Stimulated activated CD8-positive, alpha-beta memory T cell treated with anti-CD3 and anti-CD28 coated beads, Interleukin-15, amount 100 ng/mL, for 4 hours (primary cell): Measurements from ENCODE around the gene ST3GAL3.

ENCODE experiments used
- DNase-seq, 2 donors: peaks; one replicate each; pipeline ENCODE4 v3.0.0-alpha.2; 2020; ENCODE audit warnings: low read depth in 2 of 2

ST3GAL3 gene

DNA sequence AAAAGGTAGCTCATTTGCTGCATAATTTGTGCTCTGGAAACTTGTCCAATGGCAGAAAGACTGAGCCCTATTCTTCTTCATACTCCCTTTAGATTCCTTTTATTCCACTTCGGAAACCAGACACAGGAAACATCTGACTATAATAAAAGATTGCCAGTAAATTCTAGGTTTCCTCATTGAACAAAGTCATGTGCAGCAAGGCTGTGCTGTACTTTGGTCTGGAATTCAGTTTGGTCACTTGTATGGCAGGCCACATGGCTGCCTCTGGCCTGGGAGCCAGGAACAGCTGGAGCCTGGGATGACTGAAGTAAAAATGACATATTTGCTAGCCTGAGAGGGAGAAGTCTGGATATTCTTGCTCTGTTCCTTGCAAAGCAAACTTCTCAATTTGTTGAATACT lies 79.6 kb downstream of the ST3GAL3 start:
- DNase-seq = no peak

DNA sequence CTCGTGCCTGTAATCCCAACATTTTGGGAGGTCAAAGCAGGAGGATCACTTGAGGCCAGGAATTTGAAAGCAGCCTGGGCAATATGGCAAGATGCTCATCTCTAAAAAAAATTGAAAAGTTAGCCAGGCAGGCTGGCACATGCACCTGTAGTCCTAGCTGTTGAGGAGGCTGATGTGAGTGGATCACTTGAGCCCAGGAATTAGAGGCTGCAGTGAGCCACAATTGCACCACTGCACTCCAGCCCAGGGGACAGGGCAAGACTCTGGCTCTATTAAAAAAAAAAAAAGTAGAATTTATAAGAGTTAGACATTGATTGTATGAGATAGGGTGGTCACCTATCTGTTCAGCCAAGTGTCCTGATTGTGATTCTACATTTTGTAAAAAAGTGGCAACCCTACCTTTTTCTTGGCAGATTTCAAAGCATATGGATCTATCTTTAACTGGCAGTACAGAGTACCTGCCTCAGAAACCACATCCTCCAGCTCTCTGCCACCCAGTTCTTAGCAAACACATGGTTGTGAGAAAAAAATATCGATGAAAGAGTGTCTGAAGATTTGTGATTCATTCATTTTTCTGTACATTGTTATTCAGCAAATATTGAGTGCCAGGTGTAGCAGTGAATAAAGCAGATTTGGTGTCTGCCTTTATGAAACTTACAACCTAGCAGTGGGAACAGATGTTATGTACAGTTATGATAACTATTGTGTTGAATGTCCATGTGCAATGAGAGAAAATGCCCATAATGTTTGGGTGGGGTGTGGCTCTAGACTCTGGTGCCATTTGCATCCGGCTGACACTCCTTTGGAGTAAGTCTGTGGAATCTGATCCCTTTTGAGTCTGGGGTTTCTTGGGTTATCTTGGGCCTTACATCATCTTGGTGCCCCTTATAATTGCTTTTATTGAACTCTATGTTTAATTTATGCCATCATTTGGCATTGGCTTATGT lies 82.5 kb downstream of the ST3GAL3 start:
- DNase-seq = no peak

DNA sequence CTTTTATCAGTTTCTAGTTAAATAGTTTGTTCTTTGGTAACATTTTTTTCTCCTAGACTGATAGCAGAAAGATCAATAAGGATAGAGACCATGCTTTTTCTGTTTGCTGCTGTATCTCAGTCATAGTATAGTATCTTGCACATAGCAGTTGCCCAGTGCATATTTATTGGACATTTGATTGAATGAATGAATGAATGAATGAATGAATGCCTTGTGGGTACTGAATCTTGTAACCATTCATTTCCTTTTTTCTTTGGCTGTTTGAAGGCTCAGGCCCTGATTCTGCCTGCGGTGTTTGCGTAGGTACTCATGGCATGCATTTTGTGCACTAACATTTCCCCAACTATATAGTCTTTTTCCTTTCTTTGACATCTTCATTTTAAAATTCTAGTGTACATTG lies 83.9 kb downstream of the ST3GAL3 start:
- DNase-seq = no peak

DNA sequence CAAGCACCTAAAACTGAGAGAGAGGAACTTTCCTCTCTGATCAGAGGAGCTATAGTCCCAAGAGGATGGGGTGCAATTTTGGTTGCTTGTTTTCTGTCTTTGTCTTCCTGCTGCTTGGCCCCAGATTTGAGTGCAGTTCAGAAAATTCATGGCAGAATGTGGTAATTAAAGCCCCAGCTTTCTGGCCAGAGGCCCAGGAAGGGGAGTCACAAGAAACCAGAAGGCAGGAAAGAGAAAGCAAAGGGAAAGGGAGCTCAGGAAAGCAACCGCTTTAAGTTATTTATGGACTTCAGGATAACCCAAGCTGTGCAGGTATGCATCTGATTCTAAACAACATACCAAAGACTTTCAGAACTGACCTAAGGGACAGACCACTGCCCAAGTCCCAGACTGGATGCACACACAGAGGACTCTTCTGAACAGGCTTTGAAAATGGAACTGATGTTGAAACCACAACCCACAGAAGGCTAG lies 88.8 kb downstream of the ST3GAL3 start:
- DNase-seq = no peak

DNA sequence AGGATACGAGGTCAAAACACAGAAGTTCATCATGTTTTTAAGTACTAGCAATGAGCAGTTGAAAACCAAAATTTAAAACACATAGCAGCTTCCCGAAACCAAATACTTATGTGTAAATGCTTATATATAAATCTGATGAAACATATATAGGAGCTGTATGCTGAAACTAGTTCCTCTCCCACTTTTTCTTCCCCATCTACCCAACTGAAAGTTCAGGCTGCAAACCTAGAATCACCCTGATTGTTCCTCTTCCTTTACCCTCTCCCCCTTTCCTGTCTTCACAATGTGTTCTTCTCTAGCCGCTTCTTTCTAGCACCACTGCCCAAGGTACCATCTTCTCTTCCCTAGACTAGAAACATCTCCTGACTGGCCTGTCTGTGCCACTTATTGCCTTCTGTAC lies 90.6 kb downstream of the ST3GAL3 start:
- no peak for DNase-seq

DNA sequence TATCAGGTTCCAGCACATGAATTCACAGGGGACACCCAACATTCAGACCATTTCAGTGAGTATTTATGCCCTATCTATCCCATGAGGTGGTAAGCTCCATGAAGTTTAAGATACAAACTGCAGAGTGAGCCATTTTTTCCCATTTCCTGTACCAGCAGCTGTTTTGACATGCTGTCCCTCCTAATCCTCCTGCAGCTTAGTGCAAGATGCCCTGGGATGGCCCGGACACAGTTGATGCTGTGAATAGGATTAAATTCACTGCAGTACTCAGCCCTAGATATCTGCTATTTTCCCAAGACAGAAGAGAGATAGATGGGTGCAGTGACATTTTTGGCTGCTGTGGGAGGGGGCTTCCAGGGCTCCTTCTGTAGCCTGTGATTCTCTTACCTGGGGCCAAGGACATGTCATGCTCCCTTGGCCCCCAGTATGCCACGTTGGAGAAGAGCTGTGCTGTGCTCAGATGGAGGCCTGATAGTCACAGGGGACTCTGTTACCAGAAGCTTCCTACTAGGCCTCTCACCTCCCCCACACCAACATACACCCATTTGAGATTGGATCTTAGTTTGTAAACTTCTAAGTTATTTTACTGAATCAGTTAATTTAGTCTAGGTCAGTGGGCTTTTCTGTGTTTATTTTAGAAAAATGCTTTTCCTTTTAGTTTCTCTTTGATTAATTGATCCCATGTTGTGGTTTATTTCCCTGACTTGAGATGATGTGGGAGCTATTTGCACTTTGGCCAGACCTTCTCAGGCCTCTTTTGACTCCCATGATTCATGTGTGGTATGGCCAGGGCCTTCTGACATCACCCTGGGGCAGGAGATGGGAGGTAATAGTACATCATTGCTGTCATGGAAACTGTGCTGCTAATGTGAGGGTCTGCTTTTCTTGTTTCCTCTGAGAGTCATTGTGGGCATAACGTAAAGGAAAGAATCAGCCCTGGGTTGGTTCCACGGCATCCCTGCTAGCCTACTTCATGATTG lies 92.6 kb downstream of the ST3GAL3 start:
- DNase-seq = no peak

DNA sequence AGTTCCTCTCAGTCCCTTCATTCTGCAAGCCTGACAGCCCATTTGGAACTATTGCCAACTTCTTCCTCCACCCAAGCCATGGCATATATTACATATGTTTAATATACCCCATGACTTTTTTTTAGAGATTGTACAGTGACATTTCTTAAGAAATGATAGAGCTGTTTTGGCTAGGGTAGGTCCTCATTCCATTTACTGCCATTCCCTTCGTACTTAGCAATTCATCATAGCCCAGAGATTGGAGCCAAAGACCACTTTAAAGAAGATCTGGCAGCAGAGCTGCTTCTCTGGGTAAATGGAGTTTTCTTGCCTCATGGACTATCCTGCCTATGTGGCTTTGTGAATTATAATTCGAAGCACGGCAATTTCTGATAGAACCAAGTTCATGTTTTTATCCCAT lies 93.4 kb downstream of the ST3GAL3 start:
- DNase-seq = no peak

DNA sequence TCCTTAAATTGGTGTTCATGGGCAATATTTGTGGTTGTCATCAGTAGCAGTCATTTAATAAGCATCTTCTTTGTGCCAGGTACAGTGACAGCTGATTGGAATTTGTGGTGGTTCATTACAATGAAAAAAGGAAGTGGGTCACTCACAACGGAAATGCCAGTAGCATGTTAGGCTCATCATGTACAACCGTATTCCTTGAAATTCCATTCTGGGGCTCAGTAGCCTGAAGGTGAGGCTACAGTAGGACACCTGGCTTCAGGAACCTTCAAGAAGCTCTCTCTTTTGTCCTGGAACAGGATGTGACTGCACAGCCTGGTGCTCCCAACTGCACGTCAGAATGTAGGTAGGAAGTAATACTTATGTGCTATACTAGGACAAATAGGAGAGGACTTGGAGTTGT lies 93.9 kb downstream of the ST3GAL3 start:
- DNase-seq = no peak

DNA sequence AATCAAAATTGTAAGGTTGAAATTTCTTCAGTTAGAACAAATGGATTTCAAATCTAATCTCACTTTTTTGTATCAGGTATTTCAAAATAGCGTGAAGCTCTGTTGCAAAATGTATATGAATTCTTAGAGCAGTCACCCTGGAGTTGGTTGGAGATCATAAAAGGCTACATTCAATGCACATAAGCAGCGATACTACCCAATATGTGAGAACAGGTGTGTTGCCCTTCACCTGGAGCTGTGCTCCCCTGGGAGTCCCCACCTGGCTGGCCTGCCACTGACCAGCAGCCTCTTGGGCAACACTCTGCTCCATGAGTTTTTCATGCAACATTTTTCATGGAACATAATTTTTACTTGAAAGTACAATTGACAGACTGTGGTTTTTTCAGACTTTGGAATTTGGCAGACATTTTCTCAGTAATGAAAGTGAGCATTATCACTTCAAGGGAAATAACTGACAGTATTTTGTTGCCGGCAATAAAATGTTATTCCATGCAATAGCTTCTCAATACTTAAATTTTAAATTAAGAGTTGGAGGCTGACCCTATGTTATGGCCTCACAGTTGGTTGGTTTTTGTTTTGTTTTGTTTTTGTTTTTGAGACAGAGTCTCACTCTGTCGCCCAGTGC lies 95.1 kb downstream of the ST3GAL3 start:
- DNase-seq = no peak

DNA sequence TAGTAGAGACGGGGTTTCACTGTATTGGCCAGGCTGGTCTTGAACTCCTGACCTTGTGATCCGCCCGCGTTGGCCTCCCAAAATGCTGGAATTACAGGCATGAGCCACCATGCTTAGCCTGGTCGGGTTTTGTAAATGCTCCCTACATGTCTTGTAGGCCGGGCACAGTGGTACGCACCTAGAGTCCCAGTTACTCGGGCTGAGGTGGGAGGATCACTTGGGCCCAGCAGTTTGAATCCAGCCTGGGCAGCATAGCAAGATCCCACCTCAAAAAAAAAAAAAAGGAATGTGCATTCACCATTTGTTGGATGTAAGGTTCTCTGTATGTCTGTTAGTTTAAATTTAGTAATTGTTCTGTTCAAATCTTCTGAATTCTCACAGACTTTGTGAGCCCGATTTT lies 95.8 kb downstream of the ST3GAL3 start:
- no peak for DNase-seq

DNA sequence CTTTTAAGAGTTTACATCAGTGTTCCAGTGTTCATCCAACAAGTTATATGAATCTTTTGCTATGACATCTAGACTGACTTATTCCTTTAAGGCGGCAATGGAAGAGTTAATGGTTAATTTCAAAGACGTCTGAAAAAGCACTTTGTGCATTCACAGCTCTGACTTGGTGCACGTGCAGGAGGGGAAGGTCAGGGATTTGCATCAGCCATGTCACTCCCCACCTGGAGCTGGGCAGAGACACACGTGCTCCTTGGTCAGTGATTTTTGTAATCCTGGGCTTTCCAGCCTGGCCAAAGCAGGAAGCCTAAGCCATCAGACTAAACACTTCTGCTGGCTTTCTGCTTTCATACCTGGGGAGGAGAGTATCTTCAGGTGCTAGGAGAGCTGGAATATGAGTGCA lies 96.3 kb downstream of the ST3GAL3 start:
- DNase-seq = no peak

DNA sequence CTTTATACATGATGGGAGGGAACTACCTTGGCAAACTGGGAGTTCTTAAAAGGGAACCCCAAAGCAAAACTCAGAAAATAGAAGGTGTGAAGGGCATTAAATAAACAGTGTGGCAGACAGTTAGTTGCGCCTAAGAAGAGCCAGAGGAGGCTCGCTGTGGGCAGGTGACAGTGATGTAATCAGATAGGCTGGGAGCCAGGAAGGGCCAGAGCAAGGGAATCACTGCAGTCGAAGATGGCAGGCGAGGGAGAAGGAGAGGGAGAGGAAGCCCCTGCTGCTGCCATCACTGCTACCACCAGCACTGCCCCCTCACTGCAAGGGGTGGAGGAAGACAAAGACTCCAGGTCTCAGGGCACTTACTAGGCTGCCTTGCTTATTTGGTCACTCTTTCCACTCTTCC lies 97.2 kb downstream of the ST3GAL3 start:
- DNase-seq = no peak

DNA sequence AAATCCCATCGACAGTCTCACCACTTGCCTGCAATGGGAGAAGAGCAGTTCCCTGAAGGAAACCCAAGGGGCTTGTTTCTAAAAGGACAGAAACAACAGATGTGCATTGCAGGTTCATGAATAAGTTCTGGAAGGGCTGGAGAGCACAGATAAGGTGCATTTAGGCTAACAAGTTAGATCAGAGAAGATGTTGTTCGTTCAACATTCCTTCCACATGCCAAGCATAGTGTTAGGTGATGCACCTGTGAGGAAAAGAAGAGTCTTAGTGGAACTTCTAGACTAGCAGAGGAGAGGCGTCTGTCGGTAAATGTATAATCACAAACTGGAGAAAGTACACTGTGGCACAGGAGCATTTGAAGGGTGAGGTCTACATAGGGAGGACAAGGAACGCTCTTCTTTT lies 98.0 kb downstream of the ST3GAL3 start:
- DNase-seq = no peak

DNA sequence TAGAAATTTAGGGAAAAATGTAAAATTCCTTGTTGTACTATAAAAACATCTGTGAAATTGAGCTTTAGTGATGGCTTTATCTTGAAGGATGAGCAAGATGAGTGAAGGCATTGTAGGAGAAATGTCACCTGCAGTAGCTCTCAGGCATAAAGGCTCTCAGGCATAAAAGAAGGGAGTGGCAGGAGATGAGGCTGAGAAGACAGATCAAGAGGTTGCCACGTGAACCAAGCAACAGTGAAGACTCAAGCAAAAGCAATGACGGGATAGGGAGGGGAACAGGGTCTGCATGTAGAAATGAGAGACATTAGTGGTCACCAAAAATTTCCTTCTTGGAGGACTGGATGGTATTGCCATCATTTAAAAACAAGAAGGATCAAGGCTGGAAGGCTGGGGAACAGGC lies 98.8 kb downstream of the ST3GAL3 start:
- DNase-seq = no peak

DNA sequence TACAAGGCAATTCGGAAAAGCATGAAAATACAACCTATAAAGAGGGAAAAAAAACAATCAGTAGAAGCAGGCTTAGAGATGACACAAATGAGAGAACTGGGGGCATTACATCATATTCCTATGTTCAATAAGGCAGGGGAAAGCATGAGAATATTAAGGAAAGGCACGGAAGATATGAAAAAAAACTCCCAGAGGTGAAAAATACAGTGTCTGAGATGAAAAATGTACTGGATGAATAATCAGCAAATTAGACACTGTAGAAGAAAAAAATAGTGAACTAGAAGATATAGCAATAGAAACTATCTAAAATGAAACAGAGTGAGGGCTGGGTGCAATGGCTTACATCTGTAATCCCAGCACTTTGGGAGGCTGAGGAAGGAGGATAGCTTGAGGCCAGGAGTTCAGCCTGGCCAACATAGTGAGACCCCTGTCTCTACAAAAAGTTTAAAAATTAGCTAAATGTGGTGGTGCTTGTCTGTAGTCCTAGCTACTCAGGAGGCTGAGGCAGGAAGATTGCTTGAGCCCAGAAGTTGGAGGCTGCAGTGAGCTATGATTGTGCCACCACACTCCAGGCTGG lies 101.8 kb downstream of the ST3GAL3 start:
- DNase-seq = no peak

DNA sequence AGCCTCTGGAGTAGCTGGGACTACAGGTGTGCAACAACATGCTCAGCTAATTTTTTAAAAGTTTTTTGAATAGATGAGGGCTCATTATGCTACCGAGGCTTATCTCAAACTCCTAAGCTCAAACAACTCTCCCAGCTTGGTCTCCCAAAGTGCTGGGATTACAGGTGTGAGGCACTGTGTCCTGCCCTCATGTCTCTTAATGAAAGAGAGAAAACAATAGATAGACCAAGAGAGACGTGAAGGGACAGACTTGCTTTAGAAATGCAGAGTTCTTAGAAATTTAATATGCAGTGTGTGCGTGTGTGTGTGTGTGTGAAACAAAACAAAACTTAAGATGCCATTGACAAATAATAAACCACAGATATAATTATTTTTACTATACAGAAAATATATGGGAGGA lies 105.2 kb downstream of the ST3GAL3 start:
- no peak for DNase-seq

DNA sequence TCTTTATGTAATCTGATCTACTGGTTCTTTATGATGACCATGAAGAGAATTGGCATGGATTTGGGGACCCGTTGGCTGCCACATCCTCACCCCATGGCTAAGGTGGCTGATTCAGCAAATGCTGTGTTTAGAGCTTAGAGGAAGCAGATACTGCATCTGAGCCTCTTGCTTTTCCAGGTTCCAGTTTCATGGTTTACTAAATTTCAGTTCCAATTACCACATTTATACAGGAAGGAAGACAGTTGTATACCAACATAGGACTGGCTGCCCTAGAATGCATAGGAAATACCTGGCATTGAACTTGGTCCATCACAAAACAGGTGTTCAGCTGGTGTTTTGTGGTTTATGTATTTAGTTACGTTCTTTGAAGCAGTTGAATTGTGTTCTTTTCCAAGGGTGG lies 107.1 kb downstream of the ST3GAL3 start:
- DNase-seq = no peak

DNA sequence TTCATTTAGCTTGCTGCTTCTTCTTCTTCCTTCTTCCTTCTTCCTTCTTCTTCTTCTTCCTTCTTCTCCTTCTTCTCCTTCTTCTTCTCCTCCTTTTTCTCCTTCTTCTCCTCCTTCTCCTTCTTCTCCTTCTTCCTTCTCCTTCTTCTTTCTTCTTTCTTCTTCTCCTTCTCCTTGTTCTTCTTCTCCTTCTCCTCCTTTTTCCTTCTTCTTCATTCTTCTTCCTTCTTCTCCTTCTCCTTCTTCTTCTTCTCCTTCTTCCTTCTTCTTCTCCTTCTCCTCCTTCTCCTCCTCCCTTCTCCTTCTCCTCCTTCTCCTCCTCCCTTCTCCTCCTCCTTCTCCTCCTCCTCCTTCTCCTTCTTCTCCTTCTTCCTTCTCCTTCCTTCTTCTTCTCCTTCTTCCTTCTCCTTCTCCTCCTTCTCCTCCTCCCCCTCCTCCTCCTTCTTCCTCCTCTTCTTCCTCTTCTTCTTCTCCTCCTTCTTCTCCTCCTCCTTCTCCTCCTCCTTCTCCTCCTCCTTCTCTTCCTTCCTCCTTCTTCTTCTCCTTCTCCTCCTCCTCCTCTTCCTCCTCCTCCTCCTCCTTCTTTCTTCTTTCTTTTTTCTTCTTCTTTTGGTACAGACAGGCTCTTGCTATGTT lies 110.1 kb downstream of the ST3GAL3 start:
- no peak for DNase-seq

DNA sequence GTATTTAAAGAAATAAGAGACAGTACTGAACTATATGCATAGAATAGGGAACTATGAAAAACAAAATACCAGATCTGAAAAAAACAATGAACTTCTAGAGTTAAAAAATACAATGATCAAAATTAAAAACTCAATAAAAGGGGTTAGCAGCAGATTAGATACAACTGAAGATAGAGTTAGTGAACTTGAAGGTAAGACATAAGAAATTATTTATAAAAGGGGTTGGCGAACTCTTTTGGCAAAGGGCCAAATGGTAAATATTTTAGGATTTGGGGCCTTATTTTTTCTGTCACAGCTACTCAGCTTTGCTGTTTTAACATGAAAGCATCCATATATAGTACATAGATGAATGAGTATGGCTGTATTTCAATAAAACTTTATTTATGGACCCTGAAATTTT lies 111.4 kb downstream of the ST3GAL3 start:
- no peak for DNase-seq

DNA sequence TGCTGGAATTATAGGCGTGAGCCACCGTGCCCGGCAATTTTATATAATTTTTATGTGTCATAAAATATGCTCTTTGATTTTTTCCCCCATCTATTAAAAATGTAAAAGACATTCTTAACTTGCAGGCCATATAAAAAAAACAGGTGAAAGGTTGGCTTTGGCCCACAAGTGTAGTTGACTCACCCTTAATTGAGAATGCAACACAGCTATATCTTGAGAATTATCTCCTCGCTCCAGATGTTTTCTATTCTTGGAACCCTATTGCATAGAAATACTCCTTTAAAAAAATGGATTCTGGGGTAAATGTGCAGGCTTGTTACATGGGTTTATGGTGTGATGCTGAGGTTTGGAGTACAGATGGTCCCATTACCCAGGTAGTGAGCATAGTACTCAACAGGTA lies 112.0 kb downstream of the ST3GAL3 start:
- no peak for DNase-seq

DNA sequence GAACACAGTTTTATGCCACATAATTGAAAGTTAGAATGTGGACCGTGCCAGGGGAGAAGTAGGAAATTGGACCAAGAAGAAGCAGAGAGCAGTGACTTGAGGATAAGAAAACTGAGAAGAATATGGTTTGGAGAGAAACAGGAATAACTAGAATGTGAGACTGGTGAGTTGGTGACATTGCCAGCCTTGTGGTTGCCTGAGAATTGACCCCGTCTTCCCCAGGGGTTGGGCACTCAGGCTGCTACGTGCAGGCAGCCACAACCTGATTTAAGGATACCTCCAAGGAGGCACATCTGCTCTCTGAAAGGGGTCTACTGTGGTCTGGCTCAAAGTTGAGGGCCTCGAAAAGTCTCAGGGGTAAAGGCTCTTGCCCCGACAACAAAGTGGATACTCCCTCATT lies 114.1 kb downstream of the ST3GAL3 start:
- DNase-seq = no peak
